H1 (cell line): ENCODE measurements around the gene MCF2L. TPM values are rescaled to one million over a fixed set of nuclear protein-coding genes. Genes with fewer than 3 reads are reported as not detected.

Source experiments
- CTCF ChIA-PET: fragments of 300-600 bp; sonication (Branson Sonifier 250); formaldehyde crosslinking; loops from one replicate; lab custom pipeline; 2021; ENCODE audit not compliant: partially characterized antibody; lab: Charles Lee
- POLR2A ChIA-PET: fragments of 300-600 bp; sonication (Branson Sonifier 250); formaldehyde crosslinking; loops from one replicate; lab custom pipeline; 2021; ENCODE audit warnings: inconsistent platforms; ENCODE audit not compliant: partially characterized antibody; lab: Charles Lee
- DNase-seq, 2 experiments: peaks; one replicate each; pipeline versions ENCODE4 v3.0.0 to v3.0.0-alpha.2; 2010 to 2022; ENCODE audit warnings: low spot score in 2 of 2, low read depth in 1 of 2, mixed read lengths in 1 of 2
- FAIRE-seq: peaks from 2 replicates; lab custom pipeline; 2011; peaks lifted over from hg19 to GRCh38; lab: Jason Lieb, UNC
- H2AFZ ChIP-seq: 2 replicates; pipeline ENCODE4 v1.8.1; 2012; ENCODE audit warnings: low read length, inconsistent platforms
- H2AK5ac ChIP-seq: 2 replicates; pipeline ENCODE4 v1.6.1; 2013; ENCODE audit warnings: low read depth, low read length
- H2BK120ac ChIP-seq: replicated peaks from 2 replicates; pipeline ENCODE3; 2013; ENCODE audit warnings: low read depth, low read length, inconsistent platforms
- H2BK12ac ChIP-seq: 2 replicates; pipeline ENCODE4 v1.6.1; 2013; ENCODE audit warnings: low read depth, low read length
- H2BK15ac ChIP-seq: 2 replicates; pipeline ENCODE4 v1.6.1; 2013; ENCODE audit warnings: low read length
- H2BK20ac ChIP-seq: 2 replicates; pipeline ENCODE4 v1.6.1; 2013; ENCODE audit warnings: low read length
- H2BK5ac ChIP-seq: 2 replicates; pipeline ENCODE4 v1.6.1; 2013; ENCODE audit warnings: low read depth, low read length
- H3K14ac ChIP-seq: 2 replicates; pipeline ENCODE4 v1.6.1; 2013; ENCODE audit warnings: inconsistent platforms; ENCODE audit not compliant: insufficient read length
- H3K18ac ChIP-seq: 2 replicates; pipeline ENCODE4 v1.6.1; 2013; ENCODE audit warnings: low read length; ENCODE audit errors: extremely low read depth
- H3K23ac ChIP-seq: 2 replicates; pipeline ENCODE4 v1.6.1; 2013; ENCODE audit warnings: inconsistent platforms; ENCODE audit not compliant: insufficient read length
- H3K23me2 ChIP-seq: 2 replicates; pipeline ENCODE4 v1.6.1; 2013; ENCODE audit warnings: low read depth, low read length
- H3K27ac ChIP-seq: 2 replicates; pipeline ENCODE4 v1.6.1; 2011; ENCODE audit warnings: low read depth, low read length, inconsistent platforms
- H3K27me3 ChIP-seq, 4 experiments: replicated peaks in 1 of 4; 1 replicate in 1 of 4; 2 replicates in 3 of 4; pipeline versions ENCODE4 v1.6.1 to v1.8.1; 2011 to 2013; ENCODE audit warnings: low read length in 3 of 4, mild to moderate bottlenecking in 3 of 4, inconsistent platforms in 2 of 4, mixed read lengths in 2 of 4, moderate library complexity in 1 of 4; ENCODE audit not compliant: control insufficient read depth in 3 of 4, insufficient read depth in 3 of 4; ENCODE audit errors: extremely low read depth in 1 of 4
- H3K36me3 ChIP-seq, 4 experiments: 2 replicates each; pipeline versions ENCODE4 v1.6.1 to v1.8.1; 2011 to 2013; ENCODE audit warnings: mild to moderate bottlenecking in 4 of 4, low read length in 3 of 4, moderate library complexity in 2 of 4, control low read depth in 1 of 4, inconsistent platforms in 1 of 4; ENCODE audit not compliant: insufficient read depth in 4 of 4, control insufficient read depth in 2 of 4
- H3K4ac ChIP-seq: replicated peaks from 2 replicates; pipeline ENCODE3; 2013; ENCODE audit warnings: low read length, low read depth, mixed read lengths, inconsistent platforms; ENCODE audit not compliant: insufficient read length
- H3K4me1 ChIP-seq, 4 experiments: replicated peaks in 1 of 4; 1 replicate in 1 of 4; 2 replicates in 3 of 4; pipeline versions ENCODE4 v1.6.1 to v1.8.1; 2011 to 2013; ENCODE audit warnings: low read length in 3 of 4, inconsistent platforms in 2 of 4, mixed read lengths in 1 of 4; ENCODE audit not compliant: insufficient read depth in 4 of 4, control insufficient read depth in 3 of 4
- H3K4me2 ChIP-seq, 2 experiments: 2 replicates each; pipeline versions ENCODE4 v1.6.1 to v1.8.1; 2011 to 2013; ENCODE audit warnings: low read depth in 2 of 2, low read length in 2 of 2, control low read depth in 1 of 2, inconsistent platforms in 1 of 2, mild to moderate bottlenecking in 1 of 2; ENCODE audit not compliant: insufficient read depth in 1 of 2
- H3K4me3 ChIP-seq, 4 experiments: fragments of 200-600, 300-600 bp in 1 of 4; sonication (generic), shearing (Covaris generic), sonication (Bioruptor Twin) in 1 of 4; 2 replicates each; pipeline versions ENCODE4 v1.5.1 to v1.8.1; 2011 to 2016; ENCODE audit warnings: low read length in 4 of 4, low read depth in 3 of 4, control low read depth in 2 of 4, inconsistent platforms in 2 of 4, mild to moderate bottlenecking in 2 of 4, mixed read lengths in 1 of 4, moderate library complexity in 1 of 4; ENCODE audit not compliant: insufficient read depth in 2 of 4; ENCODE audit errors: extremely low read depth in 1 of 4
- H3K56ac ChIP-seq: replicated peaks from 2 replicates; pipeline ENCODE3; 2013; ENCODE audit warnings: low read depth, mild to moderate bottlenecking, mixed read lengths, low read length, inconsistent platforms; ENCODE audit not compliant: insufficient read length
- H3K79me1 ChIP-seq: 2 replicates; pipeline ENCODE4 v1.6.1; 2013; ENCODE audit warnings: low read depth, low read length, control low read depth
- H3K79me2 ChIP-seq, 2 experiments: 2 replicates each; pipeline versions ENCODE4 v1.6.1 to v1.8.1; 2012 to 2013; ENCODE audit warnings: low read length in 2 of 2, mild to moderate bottlenecking in 2 of 2, inconsistent platforms in 1 of 2; ENCODE audit not compliant: insufficient read depth in 2 of 2, control insufficient read depth in 1 of 2
- H3K9ac ChIP-seq, 4 experiments: replicated peaks in 1 of 4; 1 replicate in 1 of 4; 2 replicates in 3 of 4; pipeline versions ENCODE4 v1.6.1 to v1.8.1; 2011 to 2013; ENCODE audit warnings: low read depth in 3 of 4, low read length in 3 of 4, control low read depth in 2 of 4, mild to moderate bottlenecking in 2 of 4, moderate library complexity in 2 of 4, inconsistent platforms in 1 of 4; ENCODE audit errors: extremely low read depth in 1 of 4
- H3K9me3 ChIP-seq, 2 experiments: 2 replicates each; pipeline versions ENCODE4 v1.6.1 to v1.8.1; 2012 to 2013; ENCODE audit warnings: mild to moderate bottlenecking in 2 of 2, moderate library complexity in 2 of 2, control low read depth in 1 of 2, inconsistent platforms in 1 of 2, low read depth in 1 of 2, low read length in 1 of 2, mixed read lengths in 1 of 2; ENCODE audit not compliant: insufficient read depth in 2 of 2
- H4K20me1 ChIP-seq, 2 experiments: replicated peaks in 1 of 2; 2 replicates each; pipeline versions ENCODE3 to v1.8.1; 2011 to 2013; ENCODE audit warnings: inconsistent platforms in 2 of 2, low read length in 2 of 2, mild to moderate bottlenecking in 1 of 2; ENCODE audit not compliant: insufficient read depth in 2 of 2, control insufficient read depth in 1 of 2
- H4K5ac ChIP-seq: 2 replicates; pipeline ENCODE4 v1.6.1; 2013; ENCODE audit warnings: low read length, low read depth, mixed read lengths, inconsistent platforms; ENCODE audit not compliant: insufficient read length
- H4K8ac ChIP-seq: 2 replicates; pipeline ENCODE4 v1.8.0; 2013; ENCODE audit warnings: mild to moderate bottlenecking, moderate library complexity, low read length, inconsistent platforms; ENCODE audit not compliant: insufficient read depth; ENCODE audit errors: extremely low read depth
- H4K91ac ChIP-seq: replicated peaks from 2 replicates; pipeline ENCODE3; 2013; ENCODE audit warnings: low read length, mixed read lengths, inconsistent platforms; ENCODE audit not compliant: insufficient read length
- CBX5 ChIP-seq: fragments of 300-800, 300-1000 bp; sonication (generic); IDR thresholded peaks from 2 replicates; pipeline ENCODE4 v1.7.1; 2016; ENCODE audit warnings: antibody characterized with exemption, low read length, low read depth
- FOSL1 ChIP-seq: IDR thresholded peaks from 2 replicates; pipeline ENCODE4 v1.6.1; 2011; ENCODE audit warnings: mild to moderate bottlenecking, low read depth, low read length, moderate library complexity; ENCODE audit not compliant: insufficient read depth
- KDM5A ChIP-seq: fragments of 200-600 bp; IDR thresholded peaks from 2 replicates; pipeline ENCODE4 v1.7.1; 2012; ENCODE audit warnings: mild to moderate bottlenecking, low read length, inconsistent platforms, mixed read lengths
- PHF8 ChIP-seq: fragments of 200-600 bp; sonication (generic); conservative IDR thresholded peaks from 2 replicates; pipeline ENCODE4 v1.7.1; 2012; ENCODE audit warnings: low read depth, mild to moderate bottlenecking, inconsistent platforms, low read length, moderate library complexity
- RAD21 ChIP-seq, 2 experiments: IDR thresholded peaks in 1 of 2; conservative IDR thresholded peaks in 1 of 2; 2 replicates each; pipeline ENCODE4 v1.6.1; 2011; ENCODE audit warnings: low read depth in 2 of 2, low read length in 2 of 2, improper control_type of control experiment in 1 of 2, inconsistent platforms in 1 of 2, mild to moderate bottlenecking in 1 of 2, moderate library complexity in 1 of 2
- SIRT6 ChIP-seq: IDR thresholded peaks from one replicate; pipeline ENCODE4 v1.7.1; 2012; ENCODE audit warnings: low read length, inconsistent platforms
- SRF ChIP-seq: IDR thresholded peaks from 2 replicates; pipeline ENCODE4 v1.6.1; 2011; ENCODE audit warnings: mild to moderate bottlenecking, low read depth, low read length, moderate library complexity
- TBP ChIP-seq: IDR thresholded peaks from 2 replicates; pipeline ENCODE4 v1.6.1; 2011; ENCODE audit warnings: low read depth, low read length, improper control_type of control experiment
- WGBS, 2 experiments: shearing (Covaris generic) in 1 of 2; methylation state at CpG; one replicate each; pipeline versions ENCODE4 v1.1.6 to v1.1.7; 2013 to 2015; ENCODE audit warnings: low lambda C conversion rate in 2 of 2, mixed read lengths in 2 of 2, inconsistent platforms in 1 of 2, low coverage in 1 of 2, missing lambda C conversion rate in 1 of 2; ENCODE audit not compliant: insufficient replicate concordance in 2 of 2, insufficient coverage in 1 of 2, insufficient read length in 1 of 2; ENCODE audit errors: extremely low coverage in 1 of 2, missing lambda C conversion rate in 1 of 2; 5-methylcytosine and 5-hydroxymethylcytosine counted together
- polyA plus RNA-seq, 7 experiments: library from polyadenylated mRNA; depleted of rRNA in 3 of 7; stranded (reverse) in 5 of 7; unstranded in 2 of 7; fragments of >200 nt in 5 of 7; fragments of 200-250 nt in 2 of 7; gene quantifications; 1 replicate in 5 of 7; 2 replicates in 1 of 7; 4 replicates in 1 of 7; pipeline versions ENCODE4 v1.2.1 to v1.2.3, GENCODE V29; 2011 to 2013; ENCODE audit warnings: missing spikeins in 2 of 7, mixed read lengths in 2 of 7
- total RNA-seq: library from RNA; stranded (reverse); fragmentation: NEBNext Ultra II Directional; extraction: Animal tissue kit (Norgen Biotek cat#: 25700); gene quantifications from 2 replicates; pipeline ENCODE4 v1.2.1, GENCODE V29; 2021
- TF ChIP-seq, protein P1 (sequence below): IDR thresholded peaks from 2 replicates; pipeline ENCODE4 v1.6.1; 2012; ENCODE audit warnings: low read length, inconsistent platforms
- TF ChIP-seq, protein P2 (sequence below): IDR thresholded peaks from 2 replicates; pipeline ENCODE4 v1.6.1; 2011; ENCODE audit warnings: low read depth, mild to moderate bottlenecking, low read length; ENCODE audit not compliant: insufficient read depth

MCF2L gene
- total and polyA plus RNA-seq, 2 of the 8 experiments (the other 6 are each of a cell fraction or from before 2014, with no cell fraction given), result 10.1 to 24.4 TPM

DNA sequence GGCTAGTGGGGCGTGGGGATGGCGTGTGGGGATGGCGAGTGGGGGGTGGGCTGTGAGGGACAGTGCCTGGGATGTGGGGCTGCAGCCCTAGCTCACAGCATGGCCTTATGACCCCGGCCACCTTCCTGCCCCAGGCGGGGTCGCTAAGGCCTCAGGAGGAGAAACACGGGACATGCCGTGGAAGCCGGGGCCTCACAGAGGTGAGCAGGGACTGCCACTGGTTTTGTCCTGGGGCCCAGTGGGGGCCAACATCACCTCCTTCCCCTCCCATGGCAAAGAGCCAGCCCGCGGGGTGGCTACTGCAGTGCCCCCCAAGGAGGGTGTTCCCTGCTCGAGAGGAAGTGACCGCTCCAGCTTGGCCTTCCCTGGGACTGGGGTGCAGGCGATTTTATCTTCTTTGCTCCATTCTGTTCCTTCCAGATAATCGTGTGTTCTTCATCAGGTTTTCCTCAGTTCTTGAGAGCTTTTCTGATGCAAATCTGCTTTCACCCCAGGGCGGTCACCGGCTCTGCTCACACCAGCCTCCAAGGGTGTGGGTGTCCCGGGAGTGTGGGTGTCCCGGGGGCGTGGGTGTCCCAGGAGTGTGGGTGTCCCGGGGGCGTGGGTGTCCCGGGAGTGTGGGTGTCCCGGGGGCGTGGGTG, 137.8 kb downstream of the MCF2L start:
- H3K79me2 ChIP-seq, result no peaks in the 10 kb centered on the region
- H3K79me1 ChIP-seq, result no peaks in the 10 kb centered on the region
- no peak overlapping the region for H4K8ac ChIP-seq
- H4K91ac ChIP-seq, result peak overlapping the region; percentile 40
- no peak for FAIRE-seq
- H3K4me3 ChIP-seq, result no peak overlapping the region
- POLR2A ChIA-PET, result interaction anchor here (0.7 kb wide), 1 partner anchor 17 kb away, joined by 3 read pairs; no protein-coding TSS in a partner anchor
- CTCF ChIA-PET, result no interaction called here
- peaks cover 0 to 13% (median 6%) of the 10 kb centered on the region in 4 experiments; a peak in 6 of 7 replicates for H3K4me1 ChIP-seq
- 73% methylated on average over 14 of the region's 25 CpGs; no CpG with 5 or more reads in 1 of the 2 experiments for WGBS, 2 experiments
- no peak for DNase-seq
- peak overlapping the region; percentile 32 for H3K18ac ChIP-seq
- no peak overlapping the region for H3K4me2 ChIP-seq
- no peak overlapping the region for H2BK20ac ChIP-seq
- no peak overlapping the region for H3K9ac ChIP-seq
- H3K56ac ChIP-seq, result no peak overlapping the region
- H3K14ac ChIP-seq, result no peak overlapping the region
- peaks cover 0 to 5% (median 0%) of the 10 kb centered on the region in 4 experiments; a peak in 1 of 8 replicates for H3K36me3 ChIP-seq
- peaks cover 14% of the 10 kb centered on the region; the same call in 1 of the 2 replicates for H3K23me2 ChIP-seq
- H2BK5ac ChIP-seq, result no peak overlapping the region
- H2BK120ac ChIP-seq, result no peak overlapping the region
- H2AK5ac ChIP-seq, result 0 out of 2 replicates have a peak overlapping the region, but pooled peaks have one; percentile 65
- H2BK15ac ChIP-seq, result no peak overlapping the region
- H2BK12ac ChIP-seq, result peak overlapping the region; percentile 43; the same call in 1 of the 2 replicates
- no peak overlapping the region for H3K23ac ChIP-seq
- no peak overlapping the region for H3K27ac ChIP-seq
- H3K9me3 ChIP-seq, result no peaks in the 10 kb centered on the region; a peak in 1 of 4 replicates
- H2AFZ ChIP-seq, result no peak overlapping the region
- no peak overlapping the region for H4K5ac ChIP-seq
- no peak overlapping the region for H3K4ac ChIP-seq
- peaks cover 21 to 24% (median 23%) of the 10 kb centered on the region in 4 experiments; a peak in 6 of 7 replicates for H3K27me3 ChIP-seq
- peaks cover 0 to 5% of the 10 kb centered on the region in 2 experiments for H4K20me1 ChIP-seq
- TF ChIP-seq SRF, result no peak
- TF ChIP-seq, protein P1, sequence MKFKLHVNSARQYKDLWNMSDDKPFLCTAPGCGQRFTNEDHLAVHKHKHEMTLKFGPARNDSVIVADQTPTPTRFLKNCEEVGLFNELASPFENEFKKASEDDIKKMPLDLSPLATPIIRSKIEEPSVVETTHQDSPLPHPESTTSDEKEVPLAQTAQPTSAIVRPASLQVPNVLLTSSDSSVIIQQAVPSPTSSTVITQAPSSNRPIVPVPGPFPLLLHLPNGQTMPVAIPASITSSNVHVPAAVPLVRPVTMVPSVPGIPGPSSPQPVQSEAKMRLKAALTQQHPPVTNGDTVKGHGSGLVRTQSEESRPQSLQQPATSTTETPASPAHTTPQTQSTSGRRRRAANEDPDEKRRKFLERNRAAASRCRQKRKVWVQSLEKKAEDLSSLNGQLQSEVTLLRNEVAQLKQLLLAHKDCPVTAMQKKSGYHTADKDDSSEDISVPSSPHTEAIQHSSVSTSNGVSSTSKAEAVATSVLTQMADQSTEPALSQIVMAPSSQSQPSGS, result no peak
- no peak for TF ChIP-seq KDM5A
- TF ChIP-seq PHF8, result no peak
- no peak for TF ChIP-seq SIRT6
- no peak for TF ChIP-seq RAD21 (IDR thresholded peaks at IDR 0.05 in 1 of 2, conservative IDR thresholded peaks at IDR 0.05 in 1 of 2; ENCODE audit: low read depth in 2 of 2, low read length in 2 of 2)
- TF ChIP-seq, protein P2, sequence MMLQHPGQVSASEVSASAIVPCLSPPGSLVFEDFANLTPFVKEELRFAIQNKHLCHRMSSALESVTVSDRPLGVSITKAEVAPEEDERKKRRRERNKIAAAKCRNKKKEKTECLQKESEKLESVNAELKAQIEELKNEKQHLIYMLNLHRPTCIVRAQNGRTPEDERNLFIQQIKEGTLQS, result no peak
- TF ChIP-seq TBP, result no peak
- no peak for TF ChIP-seq CBX5
- no peak for TF ChIP-seq FOSL1
